Measurements from ENCODE around the gene MCCC1. TPM values are rescaled to one million over a fixed set of nuclear protein-coding genes. Genes with fewer than 3 reads are reported as not detected.

The MCCC1 gene
- total RNA-seq, 4 donors from 2014 or later = 11.5 to 24.5 (median 20.6) TPM

DNA sequence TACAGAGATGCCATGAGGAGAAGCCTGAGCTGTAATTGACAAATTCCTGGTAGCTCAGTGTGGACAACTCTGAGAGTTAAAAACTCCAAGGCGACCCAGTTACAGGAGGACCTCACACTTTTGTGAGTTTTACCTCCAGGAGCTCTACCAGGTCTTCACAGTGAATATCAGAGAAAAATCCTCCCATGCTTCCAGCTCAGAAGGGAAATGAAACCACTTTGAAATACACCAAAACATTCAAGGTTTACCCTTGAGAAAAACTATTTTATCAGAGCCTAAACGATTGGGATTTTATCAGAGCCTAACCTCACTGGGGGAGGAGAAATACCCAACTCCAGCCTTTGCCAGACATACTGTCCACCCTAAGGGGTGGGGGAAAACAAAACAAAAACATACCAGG, 52.4 kb downstream of the MCCC1 start:
- no peak for DNase-seq
- Histone ChIP-seq H3K27me3 (no peaks in the 10 kb centered on the region), H3K9me3 (no peaks in the 10 kb centered on the region), H3K4me3 (no peak overlapping the region), H3K27ac (no peak overlapping the region), H3K36me3 (peaks cover 0 to 24% of the 10 kb centered on the region in 2 donors), H3K4me1 (peaks cover 0 to 5% of the 10 kb centered on the region in 2 donors)
- intact Hi-C loops (cut with DNase I; ENCODE audit: low total_unique reads) = no loop called here
- no peak for TF ChIP-seq POLR2A (IDR thresholded peaks at IDR 0.05)
- TF ChIP-seq, protein P1, sequence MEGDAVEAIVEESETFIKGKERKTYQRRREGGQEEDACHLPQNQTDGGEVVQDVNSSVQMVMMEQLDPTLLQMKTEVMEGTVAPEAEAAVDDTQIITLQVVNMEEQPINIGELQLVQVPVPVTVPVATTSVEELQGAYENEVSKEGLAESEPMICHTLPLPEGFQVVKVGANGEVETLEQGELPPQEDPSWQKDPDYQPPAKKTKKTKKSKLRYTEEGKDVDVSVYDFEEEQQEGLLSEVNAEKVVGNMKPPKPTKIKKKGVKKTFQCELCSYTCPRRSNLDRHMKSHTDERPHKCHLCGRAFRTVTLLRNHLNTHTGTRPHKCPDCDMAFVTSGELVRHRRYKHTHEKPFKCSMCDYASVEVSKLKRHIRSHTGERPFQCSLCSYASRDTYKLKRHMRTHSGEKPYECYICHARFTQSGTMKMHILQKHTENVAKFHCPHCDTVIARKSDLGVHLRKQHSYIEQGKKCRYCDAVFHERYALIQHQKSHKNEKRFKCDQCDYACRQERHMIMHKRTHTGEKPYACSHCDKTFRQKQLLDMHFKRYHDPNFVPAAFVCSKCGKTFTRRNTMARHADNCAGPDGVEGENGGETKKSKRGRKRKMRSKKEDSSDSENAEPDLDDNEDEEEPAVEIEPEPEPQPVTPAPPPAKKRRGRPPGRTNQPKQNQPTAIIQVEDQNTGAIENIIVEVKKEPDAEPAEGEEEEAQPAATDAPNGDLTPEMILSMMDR (IDR thresholded peaks at IDR 0.05 in 4 of 5, conservative IDR thresholded peaks at IDR 0.05 in 1 of 5) = no peak
- in situ Hi-C loops (cut with MboI; ENCODE audit: low sequenced_read_pairs in 4 of 4) = no loop called here
- no peak for ATAC-seq

DNA sequence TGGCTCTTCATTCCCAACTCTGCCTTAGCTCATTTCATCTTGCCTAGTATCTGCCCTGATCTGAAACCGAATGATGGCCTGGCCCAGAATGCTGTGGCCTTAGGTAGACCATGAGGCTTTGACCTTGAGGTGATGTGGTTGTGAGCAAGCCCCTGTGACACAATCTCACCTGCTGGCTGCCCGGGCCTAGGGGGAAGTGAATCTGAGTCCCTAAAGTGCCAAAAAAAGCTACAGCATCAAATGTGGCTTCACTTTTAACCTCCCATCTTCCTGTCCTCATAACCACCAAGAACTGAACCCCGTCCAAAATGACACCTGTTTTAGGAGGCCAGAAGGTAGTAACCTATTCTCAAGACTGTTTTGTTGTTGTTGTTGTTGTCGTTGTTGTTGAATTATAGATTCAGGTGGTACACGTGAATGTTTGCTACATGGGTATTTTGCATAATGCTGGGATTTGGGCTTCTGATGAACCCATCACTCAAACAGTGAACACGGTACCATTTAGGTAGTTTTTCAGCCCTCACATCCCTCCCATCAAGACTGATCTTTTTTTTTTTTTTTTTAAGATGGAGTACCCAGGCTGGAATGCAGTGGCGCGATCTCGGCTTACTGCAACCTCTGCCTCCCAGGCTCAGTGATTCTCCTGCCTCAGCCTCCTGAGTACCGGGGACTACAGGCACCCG, 54.6 kb downstream of the MCCC1 start:
- no peak for ATAC-seq
- Histone ChIP-seq H3K9me3 (no peaks in the 10 kb centered on the region), H3K4me3 (no peak overlapping the region), H3K27ac (no peak overlapping the region), H3K27me3 (no peaks in the 10 kb centered on the region), H3K36me3 (peaks cover 0 to 24% of the 10 kb centered on the region in 2 donors), H3K4me1 (peaks cover 0 to 5% of the 10 kb centered on the region in 2 donors)
- in situ Hi-C loops (cut with MboI; ENCODE audit: low sequenced_read_pairs in 4 of 4) (no loop called here), intact Hi-C loops (cut with DNase I; ENCODE audit: low total_unique reads) (no loop called here)
- no peak for DNase-seq
- TF ChIP-seq, protein P1 (IDR thresholded peaks at IDR 0.05 in 4 of 5, conservative IDR thresholded peaks at IDR 0.05 in 1 of 5) = no peak
- TF ChIP-seq POLR2A (IDR thresholded peaks at IDR 0.05) = no peak

DNA sequence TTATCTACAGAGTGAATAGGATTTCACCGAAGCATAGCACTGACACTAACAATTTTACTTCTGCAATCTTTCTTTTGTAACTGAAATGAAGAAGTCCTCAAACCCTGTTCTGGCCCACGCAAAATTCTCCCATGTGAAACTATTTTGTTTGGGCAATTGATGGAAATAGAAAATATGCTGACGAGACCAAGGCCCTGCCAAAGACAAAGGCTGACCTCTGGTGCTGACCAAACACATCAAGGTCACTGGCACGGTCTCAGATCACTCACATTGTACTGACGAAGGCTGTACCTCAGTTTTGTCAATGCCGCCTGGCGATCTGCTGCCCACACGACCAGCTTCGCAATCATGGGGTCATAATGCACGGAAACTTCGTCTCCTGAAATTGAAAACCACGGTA, 60.5 kb downstream of the MCCC1 start:
- Histone ChIP-seq H3K36me3 (peaks cover 0 to 63% of the 10 kb centered on the region in 2 donors), H3K27ac (no peak overlapping the region), H3K9me3 (no peaks in the 10 kb centered on the region), H3K4me3 (no peak overlapping the region), H3K27me3 (no peaks in the 10 kb centered on the region), H3K4me1 (no peaks in the 10 kb centered on the region)
- no peak for DNase-seq
- intact Hi-C loops (cut with DNase I; ENCODE audit: low total_unique reads) = no loop called here
- in situ Hi-C loops (cut with MboI; ENCODE audit: low sequenced_read_pairs in 4 of 4) = no loop called here
- no peak for TF ChIP-seq POLR2A (IDR thresholded peaks at IDR 0.05)
- TF ChIP-seq, protein P1 (IDR thresholded peaks at IDR 0.05 in 4 of 5, conservative IDR thresholded peaks at IDR 0.05 in 1 of 5) = no peak
- no peak for ATAC-seq

DNA sequence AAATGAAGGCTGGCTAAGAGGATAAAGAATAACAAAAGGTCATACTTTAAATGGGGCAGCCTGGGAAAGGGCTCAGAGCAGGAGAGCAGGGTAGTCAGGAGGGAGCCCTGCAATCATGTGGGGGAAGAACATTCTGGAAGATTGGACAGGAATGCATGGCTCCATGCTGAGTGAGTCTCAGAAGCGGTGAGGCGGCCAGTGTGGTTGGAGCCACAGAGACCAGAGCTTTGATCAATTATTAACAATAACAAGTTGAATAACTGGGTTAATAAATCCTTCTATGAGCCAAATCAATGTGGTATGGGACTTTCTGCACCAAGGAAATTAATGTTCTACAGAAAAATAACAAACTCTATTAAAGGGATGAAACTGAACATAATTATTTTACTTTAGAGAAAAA, 61.1 kb downstream of the MCCC1 start:
- TF ChIP-seq POLR2A (IDR thresholded peaks at IDR 0.05) = no peak
- TF ChIP-seq, protein P1 (IDR thresholded peaks at IDR 0.05 in 4 of 5, conservative IDR thresholded peaks at IDR 0.05 in 1 of 5) = no peak
- H3K27ac ChIP-seq = no peak overlapping the region
- in situ Hi-C loops (cut with MboI; ENCODE audit: low sequenced_read_pairs in 4 of 4) = no loop called here
- no peaks in the 10 kb centered on the region for H3K27me3 ChIP-seq
- no peak for ATAC-seq
- H3K9me3 ChIP-seq = no peaks in the 10 kb centered on the region
- no peak overlapping the region for H3K4me3 ChIP-seq
- peaks cover 0 to 67% of the 10 kb centered on the region in 2 donors for H3K36me3 ChIP-seq
- H3K4me1 ChIP-seq = no peaks in the 10 kb centered on the region
- intact Hi-C loops (cut with DNase I; ENCODE audit: low total_unique reads) = no loop called here
- DNase-seq = no peak

DNA sequence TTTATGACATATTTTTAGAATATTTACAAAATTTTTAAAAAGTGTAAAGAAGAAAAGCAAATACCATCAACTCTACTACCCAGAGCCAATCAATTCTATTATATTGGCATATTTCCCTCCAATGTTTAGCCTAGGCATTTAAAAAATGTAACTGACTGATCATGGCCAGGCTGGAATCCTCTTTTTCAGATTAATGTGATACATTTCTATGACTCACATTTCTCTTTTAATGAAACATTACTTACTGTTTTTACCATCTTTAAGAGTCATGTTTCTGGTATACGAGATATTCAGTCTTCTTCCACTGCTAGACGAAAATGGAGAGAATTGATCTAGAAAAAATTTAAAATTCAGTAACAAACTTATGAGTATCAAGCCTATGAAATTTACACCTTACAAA, 65.5 kb downstream of the MCCC1 start:
- intact Hi-C loops (cut with DNase I; ENCODE audit: low total_unique reads) (no loop called here), in situ Hi-C loops (cut with MboI; ENCODE audit: low sequenced_read_pairs in 4 of 4) (no loop called here)
- Histone ChIP-seq H3K27ac (no peak overlapping the region), H3K36me3 (peaks cover 0 to 83% of the 10 kb centered on the region in 2 donors), H3K27me3 (no peaks in the 10 kb centered on the region), H3K4me1 (no peaks in the 10 kb centered on the region), H3K9me3 (no peaks in the 10 kb centered on the region), H3K4me3 (no peak overlapping the region)
- no peak for ATAC-seq
- TF ChIP-seq, protein P1 (IDR thresholded peaks at IDR 0.05 in 4 of 5, conservative IDR thresholded peaks at IDR 0.05 in 1 of 5) = no peak
- TF ChIP-seq POLR2A (IDR thresholded peaks at IDR 0.05) = no peak
- no peak for DNase-seq

Data from gastrocnemius medialis (tissue), 4 donors.